ENCODE measurements around the gene PPFIBP1. TPM values are rescaled to one million over a fixed set of nuclear protein-coding genes. Genes with fewer than 3 reads are reported as not detected.

The PPFIBP1 gene
- polyA plus RNA-seq, 1 of the 3 experiments (the other 2 are of a cell fraction), result 55.0 TPM

GRCh38 chr12:27511031-27511722 is 12.8 kb upstream of the PPFIBP1 start:
- H3K9me2 ChIP-seq, result no peaks in the 10 kb centered on the region
- H3K9me3 ChIP-seq, result no peaks in the 10 kb centered on the region
- H3K27me3 ChIP-seq (ENCODE audit: insufficient read depth), result no peaks in the 10 kb centered on the region
- H4K20me1 ChIP-seq (ENCODE audit: insufficient read depth), result no peaks in the 10 kb centered on the region
- H3K36me3 ChIP-seq (replicated peaks in 1 of 2; ENCODE audit: control insufficient read depth in 1 of 2, insufficient read depth in 2 of 2, low read length in 1 of 2), result no peaks in the 10 kb centered on the region
- WGBS (ENCODE audit: low lambda C conversion rate), result 65% methylated on average over 6 of the region's 6 CpGs
- H3K9ac ChIP-seq, result no peak overlapping the region
- H3F3A ChIP-seq (replicated peaks; ENCODE audit: insufficient read depth), result peaks cover 14% of the 10 kb centered on the region
- peak overlapping the region; percentile 54 to 57; a peak in 3 of 4 replicates for H3K27ac ChIP-seq (ENCODE audit: low read depth in 2 of 2, low read length in 1 of 2)
- peak overlapping the region; percentile 57; the same call in 1 of the 2 replicates for H3K4me2 ChIP-seq
- TF ChIP-seq NFIC (IDR thresholded peaks at IDR 0.05; ENCODE audit: borderline replicate concordance), result peak; percentile 19; the same call in 1 of the 2 replicates
- TF ChIP-seq, protein P1, sequence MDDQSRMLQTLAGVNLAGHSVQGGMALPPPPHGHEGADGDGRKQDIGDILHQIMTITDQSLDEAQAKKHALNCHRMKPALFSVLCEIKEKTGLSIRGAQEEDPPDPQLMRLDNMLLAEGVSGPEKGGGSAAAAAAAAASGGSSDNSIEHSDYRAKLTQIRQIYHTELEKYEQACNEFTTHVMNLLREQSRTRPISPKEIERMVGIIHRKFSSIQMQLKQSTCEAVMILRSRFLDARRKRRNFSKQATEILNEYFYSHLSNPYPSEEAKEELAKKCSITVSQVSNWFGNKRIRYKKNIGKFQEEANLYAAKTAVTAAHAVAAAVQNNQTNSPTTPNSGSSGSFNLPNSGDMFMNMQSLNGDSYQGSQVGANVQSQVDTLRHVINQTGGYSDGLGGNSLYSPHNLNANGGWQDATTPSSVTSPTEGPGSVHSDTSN (IDR thresholded peaks at IDR 0.05), result peak; percentile 26; the same call in 1 of the 2 replicates
- TF ChIP-seq MAX (IDR thresholded peaks at IDR 0.05; ENCODE audit: low read depth), result no peak
- H3K79me2 ChIP-seq (ENCODE audit: insufficient read depth), result no peaks in the 10 kb centered on the region
- peak overlapping the region; percentile 82 for H2AFZ ChIP-seq (ENCODE audit: low read depth)
- no peak overlapping the region for H3K4me3 ChIP-seq (ENCODE audit: low read depth in 2 of 2, low read length in 1 of 2)
- ChIA-PET POLR2A (no interaction called here), CTCF (interaction anchor here (0.7 kb wide), 1 partner anchor 161 kb away, joined by 3 read pairs; no protein-coding TSS in a partner anchor)
- peaks cover 0 to 7% of the 10 kb centered on the region in 2 experiments; a peak in 1 of 4 replicates for H3K4me1 ChIP-seq (ENCODE audit: control insufficient read depth in 1 of 2, insufficient read depth in 2 of 2, low read depth in 1 of 2, low read length in 1 of 2)
- DNase-seq, result no peak

DNA sequence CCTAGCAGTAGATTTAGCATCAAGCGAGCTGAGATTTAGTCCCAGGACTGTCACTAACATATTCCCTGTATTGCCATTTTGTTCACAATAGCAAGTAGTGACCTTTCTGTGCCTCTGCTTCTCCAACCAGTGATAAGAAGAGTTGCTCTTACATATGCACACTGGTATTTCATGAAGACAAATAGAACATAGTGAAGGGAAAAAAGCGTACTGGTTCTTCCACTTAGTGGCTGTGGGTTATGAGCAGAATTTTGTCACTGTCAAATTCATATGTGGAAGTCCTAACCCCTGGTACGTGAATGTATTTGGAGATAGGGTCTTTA is 12.3 kb upstream of the PPFIBP1 start:
- TF ChIP-seq CTCF (IDR thresholded peaks at IDR 0.05) (no peak), TCF12 (IDR thresholded peaks at IDR 0.05) (no peak), POLR2AphosphoS5 (IDR thresholded peaks at IDR 0.05; ENCODE audit: low read depth, low read length) (no peak), TAF1 (IDR thresholded peaks at IDR 0.05; ENCODE audit: borderline replicate concordance, low read depth, low read length) (no peak), JUND (IDR thresholded peaks at IDR 0.05) (no peak), RAD21 (IDR thresholded peaks at IDR 0.05; ENCODE audit: low read length) (no peak), FOSL2 (IDR thresholded peaks at IDR 0.05; ENCODE audit: borderline replicate concordance, low read depth) (no peak)
- TF ChIP-seq, protein P2, sequence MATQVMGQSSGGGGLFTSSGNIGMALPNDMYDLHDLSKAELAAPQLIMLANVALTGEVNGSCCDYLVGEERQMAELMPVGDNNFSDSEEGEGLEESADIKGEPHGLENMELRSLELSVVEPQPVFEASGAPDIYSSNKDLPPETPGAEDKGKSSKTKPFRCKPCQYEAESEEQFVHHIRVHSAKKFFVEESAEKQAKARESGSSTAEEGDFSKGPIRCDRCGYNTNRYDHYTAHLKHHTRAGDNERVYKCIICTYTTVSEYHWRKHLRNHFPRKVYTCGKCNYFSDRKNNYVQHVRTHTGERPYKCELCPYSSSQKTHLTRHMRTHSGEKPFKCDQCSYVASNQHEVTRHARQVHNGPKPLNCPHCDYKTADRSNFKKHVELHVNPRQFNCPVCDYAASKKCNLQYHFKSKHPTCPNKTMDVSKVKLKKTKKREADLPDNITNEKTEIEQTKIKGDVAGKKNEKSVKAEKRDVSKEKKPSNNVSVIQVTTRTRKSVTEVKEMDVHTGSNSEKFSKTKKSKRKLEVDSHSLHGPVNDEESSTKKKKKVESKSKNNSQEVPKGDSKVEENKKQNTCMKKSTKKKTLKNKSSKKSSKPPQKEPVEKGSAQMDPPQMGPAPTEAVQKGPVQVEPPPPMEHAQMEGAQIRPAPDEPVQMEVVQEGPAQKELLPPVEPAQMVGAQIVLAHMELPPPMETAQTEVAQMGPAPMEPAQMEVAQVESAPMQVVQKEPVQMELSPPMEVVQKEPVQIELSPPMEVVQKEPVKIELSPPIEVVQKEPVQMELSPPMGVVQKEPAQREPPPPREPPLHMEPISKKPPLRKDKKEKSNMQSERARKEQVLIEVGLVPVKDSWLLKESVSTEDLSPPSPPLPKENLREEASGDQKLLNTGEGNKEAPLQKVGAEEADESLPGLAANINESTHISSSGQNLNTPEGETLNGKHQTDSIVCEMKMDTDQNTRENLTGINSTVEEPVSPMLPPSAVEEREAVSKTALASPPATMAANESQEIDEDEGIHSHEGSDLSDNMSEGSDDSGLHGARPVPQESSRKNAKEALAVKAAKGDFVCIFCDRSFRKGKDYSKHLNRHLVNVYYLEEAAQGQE (IDR thresholded peaks at IDR 0.05; ENCODE audit: low read depth, low read length), result no peak
- H3K4me1 ChIP-seq (ENCODE audit: control insufficient read depth in 1 of 2, insufficient read depth in 2 of 2, low read depth in 1 of 2, low read length in 1 of 2), result peaks cover 1 to 7% of the 10 kb centered on the region in 2 experiments; a peak in 2 of 4 replicates
- H4K20me1 ChIP-seq (ENCODE audit: insufficient read depth), result no peaks in the 10 kb centered on the region
- no peaks in the 10 kb centered on the region for H3K27me3 ChIP-seq (ENCODE audit: insufficient read depth)
- no peaks in the 10 kb centered on the region for H3K36me3 ChIP-seq (replicated peaks in 1 of 2; ENCODE audit: control insufficient read depth in 1 of 2, insufficient read depth in 2 of 2, low read length in 1 of 2)
- no peak overlapping the region for H3K4me3 ChIP-seq (ENCODE audit: low read depth in 2 of 2, low read length in 1 of 2)
- peaks cover 14% of the 10 kb centered on the region for H3F3A ChIP-seq (replicated peaks; ENCODE audit: insufficient read depth)
- H3K79me2 ChIP-seq (ENCODE audit: insufficient read depth), result no peaks in the 10 kb centered on the region
- no peak for DNase-seq
- H3K27ac ChIP-seq (ENCODE audit: low read depth in 2 of 2, low read length in 1 of 2), result peak overlapping the region; percentile 54 to 57; a peak in 3 of 4 replicates
- H3K4me2 ChIP-seq, result peak overlapping the region; percentile 57; the same call in 1 of the 2 replicates
- WGBS (ENCODE audit: low lambda C conversion rate), result 85% methylated on average over 3 of the region's 3 CpGs
- H3K9me3 ChIP-seq, result no peaks in the 10 kb centered on the region
- no peaks in the 10 kb centered on the region for H3K9me2 ChIP-seq
- peak overlapping the region; percentile 82 for H2AFZ ChIP-seq (ENCODE audit: low read depth)
- POLR2A ChIA-PET, result no interaction called here
- CTCF ChIA-PET, result interaction anchor here (0.7 kb wide), 1 partner anchor 87 kb away, joined by 3 read pairs; no protein-coding TSS in a partner anchor
- no peak overlapping the region for H3K9ac ChIP-seq

All from SK-N-SH (cell line).